ENCODE data around the gene F10. TPM values are rescaled to one million over a fixed set of nuclear protein-coding genes. Genes with fewer than 3 reads are reported as not detected.

Gene F10
- total and polyA plus RNA-seq, 2 of the 13 experiments (the other 11 are each of a cell fraction or from before 2014, with no cell fraction given), result 58.4 to 237 TPM

DNA sequence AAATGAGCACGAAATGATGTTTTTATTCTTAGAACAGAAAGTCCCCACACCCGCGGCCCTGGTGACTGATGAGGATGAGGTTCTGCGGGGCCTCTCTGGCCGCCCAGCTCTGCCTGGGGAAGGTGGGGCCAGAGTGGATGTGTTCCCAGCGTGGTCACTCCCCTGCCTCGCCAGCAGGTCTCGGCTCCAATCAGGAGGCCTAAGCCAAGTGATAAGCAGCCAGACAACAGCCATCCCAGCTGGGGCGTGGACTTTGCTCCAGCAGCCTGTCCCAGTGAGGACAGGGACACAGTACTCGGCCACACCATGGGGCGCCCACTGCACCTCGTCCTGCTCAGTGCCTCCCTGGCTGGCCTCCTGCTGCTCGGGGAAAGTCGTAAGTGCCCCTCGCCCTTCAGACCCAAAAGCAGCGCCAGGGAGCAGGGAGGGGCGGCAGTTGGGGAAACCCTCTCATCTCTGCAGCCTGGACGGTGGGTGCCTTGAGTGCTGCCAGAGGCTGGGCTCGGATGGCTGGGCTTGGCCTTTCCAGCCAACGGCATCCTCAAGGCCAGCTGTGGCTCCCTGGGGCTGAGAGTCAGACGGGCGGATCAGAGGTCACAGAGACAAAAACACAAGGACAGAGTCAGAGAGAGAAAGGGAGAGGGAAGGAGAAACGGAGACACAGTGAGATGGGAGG is at the start of gene F10 (continued):
- TF ChIP-seq AHDC1 (CRISPR knock-in tag; IDR thresholded peaks at IDR 0.05; ENCODE audit: borderline replicate concordance) (no peak), ZBTB2 (CRISPR knock-in tag; IDR thresholded peaks at IDR 0.05; ENCODE audit: low read depth) (no peak; the same call in 1 of the 2 replicates), ZNF232 (CRISPR knock-in tag; IDR thresholded peaks at IDR 0.05; ENCODE audit: borderline replicate concordance) (peak; percentile 94; the same call in 1 of the 2 replicates), KDM3A (CRISPR knock-in tag; IDR thresholded peaks at IDR 0.05; ENCODE audit: low read depth) (peak; percentile 67; the same call in 1 of the 2 replicates), NPAS2 (CRISPR knock-in tag; IDR thresholded peaks at IDR 0.05; ENCODE audit: borderline replicate concordance) (no peak), KAT2B (IDR thresholded peaks at IDR 0.05; ENCODE audit: borderline replicate concordance, low read depth, low read length) (no peak), ZNF709 (CRISPR knock-in tag; IDR thresholded peaks at IDR 0.05) (0 out of 2 replicates have a peak, but pooled peaks have one; percentile 42), ZEB1 (IDR thresholded peaks at IDR 0.05; ENCODE audit: insufficient replicate concordance, low read depth) (no peak), HMG20B (CRISPR knock-in tag; conservative IDR thresholded peaks at IDR 0.05) (no peak), HDAC2 (CRISPR knock-in tag; IDR thresholded peaks at IDR 0.05) (peak; percentile 74), ZNF264 (CRISPR knock-in tag; IDR thresholded peaks at IDR 0.05) (peak; percentile 94), NRL (CRISPR knock-in tag; IDR thresholded peaks at IDR 0.05; ENCODE audit: borderline replicate concordance) (peak; percentile 90; the same call in 1 of the 2 replicates), KDM2A (CRISPR knock-in tag; IDR thresholded peaks at IDR 0.05; ENCODE audit: borderline replicate concordance, low read depth) (peak; percentile 75), ZBTB42 (CRISPR knock-in tag; IDR thresholded peaks at IDR 0.05) (no peak), ZNF652 (CRISPR knock-in tag; IDR thresholded peaks at IDR 0.05; ENCODE audit: borderline replicate concordance, low read depth) (0 out of 2 replicates have a peak, but pooled peaks have one; percentile 58), CHD4 (IDR thresholded peaks at IDR 0.05; ENCODE audit: borderline replicate concordance, low read length) (no peak), ZNF24 (IDR thresholded peaks at IDR 0.05) (no peak), ZBTB14 (CRISPR knock-in tag; IDR thresholded peaks at IDR 0.05) (peak; percentile 40; the same call in 1 of the 2 replicates)
